ENCODE results near the gene OXER1. TPM values are rescaled to one million over a fixed set of nuclear protein-coding genes. Genes with fewer than 3 reads are reported as not detected.

Gene OXER1
- total and polyA plus RNA-seq, 2 of the 13 experiments (the other 11 are each of a cell fraction or from before 2014, with no cell fraction given) = 8.0 to 9.0 TPM

DNA sequence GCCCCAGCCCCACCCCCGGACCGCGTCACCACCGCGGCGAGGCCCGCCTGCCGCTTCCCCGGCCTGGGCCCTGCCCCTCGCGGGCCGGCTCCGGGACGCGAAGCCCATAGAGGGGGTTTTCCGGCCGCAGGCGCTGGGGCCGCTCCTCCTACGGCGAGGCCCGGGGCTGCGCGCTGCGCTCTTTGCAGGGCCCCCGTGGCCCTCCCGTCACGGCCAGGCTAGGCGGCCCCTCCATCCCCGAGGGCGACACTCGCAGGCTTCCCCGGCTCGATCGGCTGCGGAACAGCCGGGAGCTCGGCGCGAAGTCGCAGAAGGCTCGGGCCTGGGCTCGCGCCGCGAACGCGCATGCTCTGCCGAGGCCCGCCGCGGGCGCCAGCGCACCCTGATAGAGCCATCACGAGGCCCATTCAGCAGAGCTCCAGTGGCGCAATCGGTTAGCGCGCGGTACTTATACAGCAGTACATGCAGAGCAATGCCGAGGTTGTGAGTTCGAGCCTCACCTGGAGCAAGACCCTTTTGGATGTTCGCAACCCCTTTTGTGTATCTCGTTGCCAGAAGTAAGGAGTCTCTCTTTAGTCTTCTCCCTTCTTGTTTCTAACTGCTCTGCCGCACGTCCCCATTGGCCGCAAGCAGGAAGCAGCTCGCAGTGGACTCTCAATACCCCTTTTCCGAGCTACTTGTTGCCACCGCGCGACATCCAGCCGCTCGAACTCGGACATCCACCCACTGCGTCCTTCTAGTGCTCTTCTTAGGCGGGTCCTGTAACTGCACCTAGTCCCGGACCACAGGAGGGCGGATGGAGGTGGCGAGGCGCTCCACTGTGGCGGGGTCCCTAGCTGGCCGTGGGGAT lies 46.4 kb upstream of the OXER1 start (continued):
- TF ChIP-seq, protein P1, sequence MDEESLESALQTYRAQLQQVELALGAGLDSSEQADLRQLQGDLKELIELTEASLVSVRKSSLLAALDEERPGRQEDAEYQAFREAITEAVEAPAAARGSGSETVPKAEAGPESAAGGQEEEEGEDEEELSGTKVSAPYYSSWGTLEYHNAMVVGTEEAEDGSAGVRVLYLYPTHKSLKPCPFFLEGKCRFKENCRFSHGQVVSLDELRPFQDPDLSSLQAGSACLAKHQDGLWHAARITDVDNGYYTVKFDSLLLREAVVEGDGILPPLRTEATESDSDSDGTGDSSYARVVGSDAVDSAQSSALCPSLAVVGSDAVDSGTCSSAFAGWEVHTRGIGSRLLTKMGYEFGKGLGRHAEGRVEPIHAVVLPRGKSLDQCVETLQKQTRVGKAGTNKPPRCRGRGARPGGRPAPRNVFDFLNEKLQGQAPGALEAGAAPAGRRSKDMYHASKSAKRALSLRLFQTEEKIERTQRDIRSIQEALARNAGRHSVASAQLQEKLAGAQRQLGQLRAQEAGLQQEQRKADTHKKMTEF (CRISPR knock-in tag; IDR thresholded peaks at IDR 0.05) = peak; percentile 98
- no peak for TF ChIP-seq NR3C1 (CRISPR knock-in tag; IDR thresholded peaks at IDR 0.05)
- TF ChIP-seq HNRNPH1 (optimal IDR thresholded peaks at IDR 0.05; ENCODE audit: low read depth, low read length) = no peak
- TF ChIP-seq ZNF841 (CRISPR knock-in tag; IDR thresholded peaks at IDR 0.05; ENCODE audit: borderline replicate concordance) = peak; percentile 90; the same call in 1 of the 2 replicates
- no peak for TF ChIP-seq NFE2 (CRISPR knock-in tag; IDR thresholded peaks at IDR 0.05)
- TF ChIP-seq, protein P2, sequence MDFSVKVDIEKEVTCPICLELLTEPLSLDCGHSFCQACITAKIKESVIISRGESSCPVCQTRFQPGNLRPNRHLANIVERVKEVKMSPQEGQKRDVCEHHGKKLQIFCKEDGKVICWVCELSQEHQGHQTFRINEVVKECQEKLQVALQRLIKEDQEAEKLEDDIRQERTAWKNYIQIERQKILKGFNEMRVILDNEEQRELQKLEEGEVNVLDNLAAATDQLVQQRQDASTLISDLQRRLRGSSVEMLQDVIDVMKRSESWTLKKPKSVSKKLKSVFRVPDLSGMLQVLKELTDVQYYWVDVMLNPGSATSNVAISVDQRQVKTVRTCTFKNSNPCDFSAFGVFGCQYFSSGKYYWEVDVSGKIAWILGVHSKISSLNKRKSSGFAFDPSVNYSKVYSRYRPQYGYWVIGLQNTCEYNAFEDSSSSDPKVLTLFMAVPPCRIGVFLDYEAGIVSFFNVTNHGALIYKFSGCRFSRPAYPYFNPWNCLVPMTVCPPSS (IDR thresholded peaks at IDR 0.05) = no peak
- no peak; the same call in 1 of the 2 replicates for TF ChIP-seq ZNF775 (CRISPR knock-in tag; IDR thresholded peaks at IDR 0.05; ENCODE audit: borderline replicate concordance)
- TF ChIP-seq, protein P3, sequence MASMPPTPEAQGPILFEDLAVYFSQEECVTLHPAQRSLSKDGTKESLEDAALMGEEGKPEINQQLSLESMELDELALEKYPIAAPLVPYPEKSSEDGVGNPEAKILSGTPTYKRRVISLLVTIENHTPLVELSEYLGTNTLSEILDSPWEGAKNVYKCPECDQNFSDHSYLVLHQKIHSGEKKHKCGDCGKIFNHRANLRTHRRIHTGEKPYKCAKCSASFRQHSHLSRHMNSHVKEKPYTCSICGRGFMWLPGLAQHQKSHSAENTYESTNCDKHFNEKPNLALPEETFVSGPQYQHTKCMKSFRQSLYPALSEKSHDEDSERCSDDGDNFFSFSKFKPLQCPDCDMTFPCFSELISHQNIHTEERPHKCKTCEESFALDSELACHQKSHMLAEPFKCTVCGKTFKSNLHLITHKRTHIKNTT (CRISPR knock-in tag; IDR thresholded peaks at IDR 0.05) = no peak; the same call in 1 of the 2 replicates
- TF ChIP-seq ZNF367 (CRISPR knock-in tag; IDR thresholded peaks at IDR 0.05; ENCODE audit: borderline replicate concordance) = peak; percentile 89; the same call in 1 of the 2 replicates
- TF ChIP-seq ZNF354B (CRISPR knock-in tag; IDR thresholded peaks at IDR 0.05) = 0 out of 2 replicates have a peak, but pooled peaks have one; percentile 67
- TF ChIP-seq, protein P4, sequence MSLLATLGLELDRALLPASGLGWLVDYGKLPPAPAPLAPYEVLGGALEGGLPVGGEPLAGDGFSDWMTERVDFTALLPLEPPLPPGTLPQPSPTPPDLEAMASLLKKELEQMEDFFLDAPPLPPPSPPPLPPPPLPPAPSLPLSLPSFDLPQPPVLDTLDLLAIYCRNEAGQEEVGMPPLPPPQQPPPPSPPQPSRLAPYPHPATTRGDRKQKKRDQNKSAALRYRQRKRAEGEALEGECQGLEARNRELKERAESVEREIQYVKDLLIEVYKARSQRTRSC (CRISPR knock-in tag; IDR thresholded peaks at IDR 0.05; ENCODE audit: low read depth) = no peak; the same call in 1 of the 2 replicates
- peak; percentile 89; the same call in 1 of the 2 replicates for TF ChIP-seq ZNF703 (CRISPR knock-in tag; IDR thresholded peaks at IDR 0.05; ENCODE audit: borderline replicate concordance)
- peak; percentile 61; the same call in 1 of the 2 replicates for TF ChIP-seq ZKSCAN5 (CRISPR knock-in tag; IDR thresholded peaks at IDR 0.05)
- peak; percentile 95; the same call in 1 of the 2 replicates for TF ChIP-seq HOXA7 (CRISPR knock-in tag; IDR thresholded peaks at IDR 0.05)
- peak; percentile 84 for TF ChIP-seq ZNF777 (CRISPR knock-in tag; IDR thresholded peaks at IDR 0.05)
- peak; percentile 70 for TF ChIP-seq YY1 (IDR thresholded peaks at IDR 0.05; ENCODE audit: insufficient read depth, insufficient replicate concordance, low read depth, low read length)
- TF ChIP-seq JUN (CRISPR knock-in tag; IDR thresholded peaks at IDR 0.05) = peak; percentile 82
- TF ChIP-seq ZNF570 (CRISPR knock-in tag; IDR thresholded peaks at IDR 0.05; ENCODE audit: borderline replicate concordance) = peak; percentile 55; the same call in 1 of the 2 replicates
- peak; percentile 91 for TF ChIP-seq ZNF501 (CRISPR knock-in tag; IDR thresholded peaks at IDR 0.05)
- TF ChIP-seq POLR2A (IDR thresholded peaks at IDR 0.05; ENCODE audit: insufficient read depth in 1 of 2, low read depth in 2 of 2, low read length in 2 of 2) = peak; percentile 82 to 95
- peak; percentile 95; the same call in 1 of the 2 replicates for TF ChIP-seq REXO4 (CRISPR knock-in tag; IDR thresholded peaks at IDR 0.05; ENCODE audit: borderline replicate concordance)
- peak; percentile 95 for TF ChIP-seq IRF2 (CRISPR knock-in tag; IDR thresholded peaks at IDR 0.05)
- TF ChIP-seq EEA1 (CRISPR knock-in tag; IDR thresholded peaks at IDR 0.05; ENCODE audit: borderline replicate concordance) = peak; percentile 77; the same call in 1 of the 2 replicates
- peak; percentile 82 for TF ChIP-seq POLR2AphosphoS5 (IDR thresholded peaks at IDR 0.05; ENCODE audit: low read depth, low read length)
- peak; percentile 53; the same call in 1 of the 2 replicates for TF ChIP-seq CREM (IDR thresholded peaks at IDR 0.05)
- TF ChIP-seq CREM (CRISPR knock-in tag; IDR thresholded peaks at IDR 0.05) = no peak
- TF ChIP-seq HDAC6 (IDR thresholded peaks at IDR 0.05; ENCODE audit: low read depth, low read length) = no peak
